GM12878 (cell line): ENCODE data around the gene MYD88. TPM values are rescaled to one million over a fixed set of nuclear protein-coding genes. Genes with fewer than 3 reads are reported as not detected.

Experiments
- ATAC-seq: fragments of 200-7000 bp; cut with Tn5 transposase; 3 replicates; pipeline ENCODE4 v1.9.1; 2020; ENCODE audit warnings: mild to moderate bottlenecking, moderate library complexity
- BruUV-seq: library from RNA; stranded (reverse); fragments of 400-500 nt; replicated peaks from 2 replicates; lab custom pipeline; 2021; lab: Mats Ljungman, UMichigan
- CTCF ChIA-PET: fragments of 300-600 bp; sonication (Branson Sonifier 250); formaldehyde crosslinking; extraction: SDS; loops from one replicate; lab custom pipeline; 2021; ENCODE audit warnings: inconsistent platforms; lab: Yijun Ruan, JAX
- POLR2A ChIA-PET: fragments of 350-600 bp; formaldehyde crosslinking; extraction: SDS; loops from one replicate; lab custom pipeline; 2021; ENCODE audit warnings: inconsistent platforms; lab: Charles Lee
- RAD21 ChIA-PET: fragments of 300-600 bp; sonication (Branson Sonifier 250); formaldehyde crosslinking; loops from one replicate; lab custom pipeline; 2023; ENCODE audit warnings: antibody characterized with exemption; ENCODE audit not compliant: unreplicated experiment; lab: Charles Lee
- SMC1A ChIA-PET: fragments of 300-600 bp; sonication (Branson Sonifier 250); formaldehyde crosslinking; loops from one replicate; lab custom pipeline; 2023; ENCODE audit not compliant: unreplicated experiment, uncharacterized antibody; lab: Charles Lee
- DNase-seq: peaks from one replicate; pipeline ENCODE4 v3.0.0-alpha.2; 2011; ENCODE audit warnings: low read depth, low spot score
- FAIRE-seq: peaks from 3 replicates; lab custom pipeline; 2011; peaks lifted over from hg19 to GRCh38; lab: Jason Lieb, UNC
- H2AFZ ChIP-seq: 2 replicates; pipeline ENCODE4 v1.6.0; 2011; ENCODE audit warnings: low read depth, low read length, control low read depth; ENCODE audit not compliant: control insufficient read depth
- H3K27ac ChIP-seq: 2 replicates; pipeline ENCODE4 v1.5.1; 2011; ENCODE audit warnings: control low read depth; ENCODE audit not compliant: control insufficient read depth, insufficient read depth
- H3K27me3 ChIP-seq, 2 experiments: replicated peaks in 1 of 2; 2 replicates each; pipeline versions ENCODE4 v1.6.0 to v1.6.1; 2011; ENCODE audit warnings: low read length in 1 of 2; ENCODE audit not compliant: control insufficient read depth in 2 of 2, insufficient read depth in 2 of 2
- H3K36me3 ChIP-seq, 2 experiments: 2 replicates each; pipeline ENCODE4 v1.5.1; 2011; ENCODE audit warnings: low read length in 1 of 2; ENCODE audit not compliant: control insufficient read depth in 2 of 2, insufficient read depth in 2 of 2
- H3K4me1 ChIP-seq: 2 replicates; pipeline ENCODE4 v1.6.1; 2011; ENCODE audit warnings: mild to moderate bottlenecking, low read length, moderate library complexity, mixed read lengths; ENCODE audit not compliant: control insufficient read depth, insufficient read depth
- H3K4me2 ChIP-seq: 2 replicates; pipeline ENCODE4 v1.6.0; 2011; ENCODE audit warnings: control low read depth; ENCODE audit not compliant: control insufficient read depth, insufficient read depth
- H3K4me3 ChIP-seq: fragments of 200-600 bp; sonication (generic); 2 replicates; pipeline ENCODE4 v1.5.1; 2016
- H3K79me2 ChIP-seq: 2 replicates; pipeline ENCODE4 v1.6.0; 2011; ENCODE audit warnings: low read length; ENCODE audit not compliant: control insufficient read depth, insufficient read depth
- H3K9ac ChIP-seq: 2 replicates; pipeline ENCODE4 v1.8.0; 2011; ENCODE audit warnings: low read length, control low read depth, mixed read lengths; ENCODE audit not compliant: control insufficient read depth, insufficient read depth
- H3K9me3 ChIP-seq: replicated peaks from 3 replicates; pipeline ENCODE4 v1.5.1; 2011; ENCODE audit warnings: mild to moderate bottlenecking, low read length; ENCODE audit not compliant: control insufficient read depth, insufficient read depth
- H4K20me1 ChIP-seq: 2 replicates; pipeline ENCODE4 v1.6.0; 2011; ENCODE audit not compliant: control insufficient read depth, insufficient read depth
- BRCA1 ChIP-seq: IDR thresholded peaks from 2 replicates; pipeline ENCODE4 v1.6.1; 2011; ENCODE audit warnings: low read depth, low read length, improper control_type of control experiment
- EGR1 ChIP-seq, 2 experiments: IDR thresholded peaks; 1 replicate in 1 of 2; 2 replicates in 1 of 2; pipeline ENCODE4 v1.6.1; 2011 to 2012; ENCODE audit warnings: low read depth in 2 of 2, low read length in 2 of 2, borderline replicate concordance in 1 of 2, mild to moderate bottlenecking in 1 of 2, moderate library complexity in 1 of 2
- STAT3 ChIP-seq: IDR thresholded peaks from 2 replicates; pipeline ENCODE4 v1.6.1; 2011; ENCODE audit warnings: low read depth, low read length, improper control_type of control experiment
- ZNF384 ChIP-seq: IDR thresholded peaks from 2 replicates; pipeline ENCODE4 v1.6.1; 2012; ENCODE audit warnings: low read depth, mild to moderate bottlenecking, low read length, improper control_type of control experiment, borderline replicate concordance
- WGBS: methylation state at CpG from one replicate; pipeline ENCODE4 v1.1.6; 2016; ENCODE audit warnings: low lambda C conversion rate; ENCODE audit not compliant: insufficient replicate concordance, insufficient coverage; ENCODE audit errors: missing lambda C conversion rate; 5-methylcytosine and 5-hydroxymethylcytosine counted together
- in situ Hi-C: fragments of 300-500 bp; cut with MboI; formaldehyde crosslinking; loops from 9 replicates; pipeline ENCODE4 v1.14.3; 2018; ENCODE audit warnings: mixed read lengths
- intact Hi-C: fragments of 100-400 bp; cut with micrococcal nuclease; formaldehyde crosslinking; loops from one replicate; pipeline ENCODE4 v1.14.2; 2022; ENCODE audit not compliant: unreplicated experiment
- polyA plus RNA-seq, 11 experiments: library from polyadenylated mRNA; depleted of rRNA in 4 of 11; unstranded in 6 of 11; stranded (reverse) in 5 of 11; fragments of >200 nt; fragmentation: Nextera tagmentation in 4 of 11; fragmentation: Illumina TruSeq in 1 of 11; extraction: Ambion mirVana in 4 of 11; extraction: Trizol in 1 of 11; gene quantifications; 1 replicate in 1 of 11; 2 replicates in 10 of 11; pipeline versions ENCODE4 v1.2.1 to v1.2.3, GENCODE V29; 2011 to 2016; ENCODE audit warnings: inconsistent platforms in 2 of 11, missing spikeins in 2 of 11, low read depth in 1 of 11
- total RNA-seq, 4 experiments: library from RNA; depleted of rRNA in 3 of 4; stranded (reverse); fragments of >200 nt in 3 of 4; fragmentation: Illumina TruSeq in 1 of 4; extraction: Trizol in 1 of 4; gene quantifications; 2 replicates each; pipeline versions ENCODE4 v1.2.1 to v1.2.3, GENCODE V29; 2013 to 2021

The MYD88 gene
- total and polyA plus RNA-seq, 10 of the 15 experiments (the other 5 are each of a cell fraction or from before 2014, with no cell fraction given): 5.5 to 84.8 (median 67.5) TPM

DNA sequence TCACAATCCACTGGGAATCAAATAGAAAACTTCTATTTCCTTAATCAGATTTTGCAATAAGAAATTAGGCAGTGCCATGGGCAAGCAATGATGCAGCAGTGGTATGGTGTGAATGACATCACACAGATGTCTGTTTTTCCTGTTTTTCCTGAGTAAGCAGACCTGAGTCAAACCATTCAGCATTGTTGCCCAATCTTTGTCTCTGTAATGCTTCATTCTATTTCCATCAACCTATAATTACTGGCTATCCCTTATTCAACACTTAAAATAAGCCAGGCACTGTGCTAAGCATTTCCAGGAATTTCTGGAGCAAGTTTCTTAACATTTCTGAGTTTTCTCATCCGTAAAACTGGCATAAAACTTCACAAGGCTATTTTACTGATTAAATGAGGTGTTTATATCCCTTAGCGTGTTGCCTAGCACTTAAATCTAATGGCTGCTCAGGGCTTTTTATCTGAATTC, 15.6 kb downstream of the MYD88 start:
- Histone ChIP-seq H3K4me1 (peaks cover 7% of the 10 kb centered on the region; the same call in 1 of the 2 replicates), H3K79me2 (no peaks in the 10 kb centered on the region), H4K20me1 (no peaks in the 10 kb centered on the region), H3K27ac (no peak overlapping the region; the same call in 1 of the 2 replicates), H3K9ac (no peak overlapping the region), H3K9me3 (no peaks in the 10 kb centered on the region), H3K4me3 (no peak overlapping the region), H3K36me3 (no peaks in the 10 kb centered on the region), H3K4me2 (no peak overlapping the region), H2AFZ (no peak overlapping the region), H3K27me3 (no peaks in the 10 kb centered on the region)
- intact Hi-C loops (no loop called here), in situ Hi-C loops (no loop called here)
- 82% methylated on average over 2 of the region's 2 CpGs for WGBS
- DNase-seq (no peak), ATAC-seq (no peak), FAIRE-seq (no peak)
- ChIA-PET SMC1A (interaction anchor here (1.3 to 10.2 kb wide), 6 partner anchors 9 to 79 kb away, joined by 3 to 89 read pairs (median 6); partner anchors contain the start of genes ACAA1, MYD88 and OXSR1), RAD21 (interaction anchor here (3.2 kb wide), 1 partner anchor 10 kb away, joined by 26 read pairs; the partner anchor contains the start of gene OXSR1), POLR2A (interaction anchor here (1.1 to 7.2 kb wide), 6 partner anchors 11 to 120 kb away, joined by 3 to 100 read pairs (median 12); partner anchors contain the start of genes ACAA1, MYD88 and OXSR1), CTCF (interaction anchor here (0.9 to 6.8 kb wide), 5 partner anchors 11 to 57 kb away, joined by 3 to 55 read pairs (median 5); partner anchors contain the start of gene OXSR1)
- TF ChIP-seq BRCA1 (no peak), STAT3 (no peak), ZNF384 (no peak), EGR1 (IDR thresholded peaks at IDR 0.05; ENCODE audit: borderline replicate concordance in 1 of 2, low read depth in 2 of 2, low read length in 2 of 2) (no peak)
- no TSS peak for BruUV-seq
